Measurements from ENCODE around the gene ZNF554. TPM values are rescaled to one million over a fixed set of nuclear protein-coding genes. Genes with fewer than 3 reads are reported as not detected.

ZNF554 gene
- total and polyA plus RNA-seq, 4 experiments from 2014 or later, result 0.72 to 10.5 (median 7.1) TPM

DNA sequence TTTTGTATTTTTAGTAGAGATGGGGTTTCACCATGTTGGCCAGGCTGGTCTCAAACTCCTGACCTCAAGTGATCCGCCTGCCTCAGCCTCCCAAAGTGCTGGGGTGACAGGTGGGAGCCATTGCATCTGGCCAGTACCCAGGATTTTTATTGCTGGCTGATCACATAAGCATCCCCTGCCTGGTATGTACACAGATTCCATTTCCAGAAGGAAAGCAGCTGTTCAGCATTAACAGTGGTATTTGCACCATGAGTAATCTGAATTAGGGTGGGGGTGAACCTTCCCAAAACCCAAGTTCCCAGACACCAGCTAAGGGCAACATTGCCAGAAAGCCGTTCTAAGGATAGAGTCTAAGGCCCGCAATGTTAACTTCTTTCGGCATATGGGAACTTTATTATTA, 28.9 kb downstream of the ZNF554 start:
- no peak overlapping the region for H3K27ac Mint-ChIP-seq
- H3K4me3 Mint-ChIP-seq, result no peak overlapping the region
- intact Hi-C loops (cut with micrococcal nuclease), result no loop called here
- Histone ChIP-seq H3K27me3 (ENCODE audit: insufficient read depth, low read length) (no peaks in the 10 kb centered on the region), H3K36me3 (ENCODE audit: insufficient read depth, low read length) (peaks cover 22% of the 10 kb centered on the region), H3K4me1 (ENCODE audit: insufficient read depth, low read length) (peaks cover 12% of the 10 kb centered on the region), H3K27ac (ENCODE audit: low read depth, low read length) (no peak overlapping the region), H3K4me3 (ENCODE audit: low read length in 2 of 2) (no peak overlapping the region), H3K9me3 (ENCODE audit: control insufficient read depth in 1 of 2, low read length in 2 of 2) (peaks cover 8 to 18% of the 10 kb centered on the region in 2 donors)
- ChIA-PET POLR2A (ENCODE audit: partially characterized antibody) (no interaction called here), CTCF (ENCODE audit: partially characterized antibody) (no interaction called here)
- peaks cover 41 to 60% of the 10 kb centered on the region in 2 donors for H3K36me3 Mint-ChIP-seq
- DNase-seq, result no peak
- H3K4me1 Mint-ChIP-seq, result peaks cover 11 to 30% (median 18%) of the 10 kb centered on the region in 4 donors
- peaks cover 0 to 40% (median 35%) of the 10 kb centered on the region in 8 donors for H3K9me3 Mint-ChIP-seq
- no peaks in the 10 kb centered on the region for H3K27me3 Mint-ChIP-seq

GRCh38 chr19:2850256-2850925, 30.7 kb downstream of the ZNF554 start:
- POLR2A ChIA-PET (ENCODE audit: partially characterized antibody), result no interaction called here

DNA sequence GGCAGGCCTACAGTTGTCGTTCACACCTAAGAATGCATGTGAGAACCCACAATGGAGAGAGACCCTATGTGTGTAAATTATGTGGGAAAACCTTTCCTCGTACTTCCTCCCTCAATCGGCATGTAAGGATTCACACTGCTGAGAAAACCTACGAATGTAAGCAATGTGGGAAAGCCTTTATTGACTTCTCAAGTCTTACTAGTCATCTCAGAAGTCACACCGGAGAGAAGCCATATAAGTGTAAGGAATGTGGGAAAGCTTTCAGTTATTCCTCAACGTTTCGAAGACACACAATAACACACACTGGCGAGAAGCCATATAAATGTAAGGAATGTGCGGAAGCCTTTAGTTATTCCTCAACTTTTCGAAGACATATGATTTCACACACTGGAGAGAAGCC, 32.9 kb downstream of the ZNF554 start:
- H3K27me3 Mint-ChIP-seq, result no peaks in the 10 kb centered on the region
- POLR2A ChIA-PET (ENCODE audit: partially characterized antibody), result no interaction called here
- no peak for DNase-seq
- intact Hi-C loops (cut with micrococcal nuclease), result no loop called here
- CTCF ChIA-PET (ENCODE audit: partially characterized antibody), result no interaction called here
- H3K9me3 Mint-ChIP-seq, result peaks cover 3 to 61% (median 44%) of the 10 kb centered on the region in 8 donors
- Histone ChIP-seq H3K4me3 (ENCODE audit: low read length in 2 of 2) (no peak overlapping the region), H3K4me1 (ENCODE audit: insufficient read depth, low read length) (peaks cover 33% of the 10 kb centered on the region), H3K9me3 (ENCODE audit: control insufficient read depth in 1 of 2, low read length in 2 of 2) (peaks cover 8 to 28% of the 10 kb centered on the region in 2 donors), H3K36me3 (ENCODE audit: insufficient read depth, low read length) (peaks cover 22% of the 10 kb centered on the region), H3K27ac (ENCODE audit: low read depth, low read length) (no peak overlapping the region), H3K27me3 (ENCODE audit: insufficient read depth, low read length) (no peaks in the 10 kb centered on the region)
- peaks cover 52 to 55% of the 10 kb centered on the region in 2 donors for H3K36me3 Mint-ChIP-seq
- peak overlapping the region in 1 of 8 donors; percentile 17 for H3K4me3 Mint-ChIP-seq
- H3K4me1 Mint-ChIP-seq, result peaks cover 20 to 41% (median 29%) of the 10 kb centered on the region in 4 donors
- H3K27ac Mint-ChIP-seq, result no peak overlapping the region

More at GRCh38 chr19:2850256-2850925, 30.7 kb downstream of the ZNF554 start:
- H3K4me1 ChIP-seq (ENCODE audit: insufficient read depth, low read length), result peaks cover 12% of the 10 kb centered on the region
- H3K27me3 ChIP-seq (ENCODE audit: insufficient read depth, low read length), result no peaks in the 10 kb centered on the region
- H3K9me3 Mint-ChIP-seq, result peaks cover 3 to 53% (median 45%) of the 10 kb centered on the region in 8 donors
- peaks cover 22% of the 10 kb centered on the region for H3K36me3 ChIP-seq (ENCODE audit: insufficient read depth, low read length)
- no peaks in the 10 kb centered on the region for H3K27me3 Mint-ChIP-seq
- H3K4me3 ChIP-seq (ENCODE audit: low read length in 2 of 2), result no peak overlapping the region
- peaks cover 8 to 28% of the 10 kb centered on the region in 2 donors for H3K9me3 ChIP-seq (ENCODE audit: control insufficient read depth in 1 of 2, low read length in 2 of 2)
- H3K36me3 Mint-ChIP-seq, result peaks cover 55 to 70% of the 10 kb centered on the region in 2 donors
- H3K4me1 Mint-ChIP-seq, result peaks cover 12 to 34% (median 20%) of the 10 kb centered on the region in 4 donors
- H3K4me3 Mint-ChIP-seq, result peak overlapping the region in 7 of 8 donors; percentile 52 to 83 (median 57)
- intact Hi-C loops (cut with micrococcal nuclease), result no loop called here
- peak overlapping the region; percentile 19 to 69 (median 35) for H3K27ac Mint-ChIP-seq
- no peak overlapping the region for H3K27ac ChIP-seq (ENCODE audit: low read depth, low read length)
- CTCF ChIA-PET (ENCODE audit: partially characterized antibody), result interaction anchor here (1.0 kb wide), 2 partner anchors 9 to 37 kb away, joined by 3 to 4 read pairs; partner anchors contain the start of gene ZNF555
- DNase-seq, result no peak

- H3K9me3 ChIP-seq (ENCODE audit: control insufficient read depth in 1 of 2, low read length in 2 of 2), result peaks cover 8 to 28% of the 10 kb centered on the region in 2 donors
- H3K27me3 Mint-ChIP-seq, result no peaks in the 10 kb centered on the region
- peaks cover 3 to 61% (median 44%) of the 10 kb centered on the region in 8 donors for H3K9me3 Mint-ChIP-seq
- no peak overlapping the region for H3K4me3 Mint-ChIP-seq
- H3K4me1 Mint-ChIP-seq, result peaks cover 20 to 41% (median 29%) of the 10 kb centered on the region in 4 donors
- DNase-seq, result no peak
- no peak overlapping the region for H3K27ac ChIP-seq (ENCODE audit: low read depth, low read length)
- peaks cover 37% of the 10 kb centered on the region for H3K4me1 ChIP-seq (ENCODE audit: insufficient read depth, low read length)
- H3K27me3 ChIP-seq (ENCODE audit: insufficient read depth, low read length), result no peaks in the 10 kb centered on the region
- H3K36me3 Mint-ChIP-seq, result peaks cover 52 to 53% of the 10 kb centered on the region in 2 donors
- peaks cover 22% of the 10 kb centered on the region for H3K36me3 ChIP-seq (ENCODE audit: insufficient read depth, low read length)
- H3K27ac Mint-ChIP-seq, result no peak overlapping the region
- H3K4me3 ChIP-seq (ENCODE audit: low read length in 2 of 2), result no peak overlapping the region
- POLR2A ChIA-PET (ENCODE audit: partially characterized antibody), result no interaction called here
- CTCF ChIA-PET (ENCODE audit: partially characterized antibody), result interaction anchor here (1.5 kb wide), 1 partner anchor 12 kb away, joined by 6 read pairs; the partner anchor contains the start of gene ZNF555
- intact Hi-C loops (cut with micrococcal nuclease), result no loop called here
Observed at GRCh38 chr19:2853015-2853606, 33.4 kb downstream of the ZNF554 start.

GRCh38 chr19:2854849-2855248, 35.2 kb downstream of the ZNF554 start:
- Histone ChIP-seq H3K4me3 (ENCODE audit: low read length in 2 of 2) (no peak overlapping the region), H3K4me1 (ENCODE audit: insufficient read depth, low read length) (peaks cover 34% of the 10 kb centered on the region), H3K36me3 (ENCODE audit: insufficient read depth, low read length) (peaks cover 22% of the 10 kb centered on the region), H3K9me3 (ENCODE audit: control insufficient read depth in 1 of 2, low read length in 2 of 2) (peaks cover 8 to 28% of the 10 kb centered on the region in 2 donors), H3K27me3 (ENCODE audit: insufficient read depth, low read length) (no peaks in the 10 kb centered on the region), H3K27ac (ENCODE audit: low read depth, low read length) (no peak overlapping the region)
- Mint-ChIP-seq H3K4me3 (no peak overlapping the region), H3K27ac (peak overlapping the region in 1 of 7 donors; percentile 12), H3K9me3 (peaks cover 3 to 63% (median 47%) of the 10 kb centered on the region in 8 donors), H3K27me3 (no peaks in the 10 kb centered on the region), H3K4me1 (peaks cover 19 to 43% (median 31%) of the 10 kb centered on the region in 4 donors), H3K36me3 (peaks cover 50 to 52% of the 10 kb centered on the region in 2 donors)
- POLR2A ChIA-PET (ENCODE audit: partially characterized antibody), result no interaction called here
- intact Hi-C loops (cut with micrococcal nuclease), result no loop called here
- CTCF ChIA-PET (ENCODE audit: partially characterized antibody), result no interaction called here
- DNase-seq, result no peak

GRCh38 chr19:2856457-2857050, 36.9 kb downstream of the ZNF554 start:
- Histone ChIP-seq H3K4me3 (ENCODE audit: low read length in 2 of 2) (no peak overlapping the region), H3K27me3 (ENCODE audit: insufficient read depth, low read length) (no peaks in the 10 kb centered on the region), H3K4me1 (ENCODE audit: insufficient read depth, low read length) (peaks cover 26% of the 10 kb centered on the region), H3K27ac (ENCODE audit: low read depth, low read length) (peak overlapping the region; percentile 3), H3K36me3 (ENCODE audit: insufficient read depth, low read length) (peaks cover 18% of the 10 kb centered on the region), H3K9me3 (ENCODE audit: control insufficient read depth in 1 of 2, low read length in 2 of 2) (peaks cover 8 to 28% of the 10 kb centered on the region in 2 donors)
- intact Hi-C loops (cut with micrococcal nuclease), result no loop called here
- Mint-ChIP-seq H3K4me1 (peaks cover 13 to 32% (median 21%) of the 10 kb centered on the region in 4 donors), H3K27ac (peak overlapping the region; percentile 49 to 91 (median 68)), H3K4me3 (peak overlapping the region in 7 of 8 donors; percentile 18 to 73 (median 70)), H3K36me3 (peaks cover 34 to 38% of the 10 kb centered on the region in 2 donors), H3K27me3 (no peaks in the 10 kb centered on the region), H3K9me3 (peaks cover 3 to 54% (median 34%) of the 10 kb centered on the region in 8 donors)
- ChIA-PET CTCF (ENCODE audit: partially characterized antibody) (interaction anchor here (0.9 kb wide), 1 partner anchor 15 kb away, joined by 3 read pairs; the partner anchor contains the start of gene ZNF555), POLR2A (ENCODE audit: partially characterized antibody) (interaction anchor here (0.6 to 1.9 kb wide), 2 partner anchors 15 to 184 kb away, joined by 3 to 8 read pairs; partner anchors contain the start of gene ZNF555)
- peak; percentile 44 to 73 (median 68) for DNase-seq

GRCh38 chr19:2858864-2859263, 39.2 kb downstream of the ZNF554 start:
- Histone ChIP-seq H3K27me3 (ENCODE audit: insufficient read depth, low read length) (no peaks in the 10 kb centered on the region), H3K27ac (ENCODE audit: low read depth, low read length) (no peak overlapping the region), H3K4me1 (ENCODE audit: insufficient read depth, low read length) (peaks cover 26% of the 10 kb centered on the region), H3K36me3 (ENCODE audit: insufficient read depth, low read length) (no peaks in the 10 kb centered on the region), H3K9me3 (ENCODE audit: control insufficient read depth in 1 of 2, low read length in 2 of 2) (peaks cover 0 to 7% of the 10 kb centered on the region in 2 donors), H3K4me3 (ENCODE audit: low read length in 2 of 2) (no peak overlapping the region)
- Mint-ChIP-seq H3K36me3 (peaks cover 11 to 15% of the 10 kb centered on the region in 2 donors), H3K27ac (peak overlapping the region in 1 of 7 donors; percentile 30), H3K9me3 (peaks cover 3 to 31% (median 12%) of the 10 kb centered on the region in 8 donors), H3K27me3 (no peaks in the 10 kb centered on the region), H3K4me1 (peaks cover 14 to 32% (median 21%) of the 10 kb centered on the region in 4 donors), H3K4me3 (no peak overlapping the region)
- intact Hi-C loops (cut with micrococcal nuclease), result no loop called here
- no peak for DNase-seq
- CTCF ChIA-PET (ENCODE audit: partially characterized antibody), result no interaction called here
- POLR2A ChIA-PET (ENCODE audit: partially characterized antibody), result no interaction called here

Data from CD4-positive, alpha-beta memory T cell (primary cell).